Hematopoietic multipotent progenitor cell treated with erythropoietin and hydrocortisone succinate and interleukin-3 and kit ligand, for 6 days (in vitro differentiated cells): ENCODE data around the gene LSM10.
A peak's percentile ranks its signal among the peaks of the same experiment; 100 is the strongest.

Experiments used
- DNase-seq: peaks from one replicate; pipeline ENCODE4 v3.0.0-alpha.2; 2015

The LSM10 gene

DNA sequence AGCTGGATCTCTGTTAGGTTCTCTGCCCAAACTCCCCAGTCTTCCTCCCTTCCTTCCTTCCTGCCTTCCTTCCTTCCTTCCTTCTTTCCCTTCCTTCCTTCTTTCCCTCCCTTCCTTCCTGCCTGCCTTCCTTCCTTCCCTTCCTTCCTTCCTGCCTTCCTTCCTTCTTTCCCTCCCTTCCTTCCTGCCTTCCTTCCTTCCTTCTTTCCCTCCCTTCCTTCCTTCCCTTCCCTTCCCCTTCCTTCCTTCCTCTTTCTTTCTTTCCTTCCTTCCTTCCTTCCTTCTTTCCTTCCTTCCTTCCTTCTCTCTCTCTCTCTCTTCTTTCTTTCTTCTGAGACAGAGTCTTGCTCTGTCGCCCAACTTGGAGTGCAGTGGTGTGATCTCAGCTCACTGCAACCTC is 8.7 kb upstream of the LSM10 start:
- DNase-seq, result no peak

DNA sequence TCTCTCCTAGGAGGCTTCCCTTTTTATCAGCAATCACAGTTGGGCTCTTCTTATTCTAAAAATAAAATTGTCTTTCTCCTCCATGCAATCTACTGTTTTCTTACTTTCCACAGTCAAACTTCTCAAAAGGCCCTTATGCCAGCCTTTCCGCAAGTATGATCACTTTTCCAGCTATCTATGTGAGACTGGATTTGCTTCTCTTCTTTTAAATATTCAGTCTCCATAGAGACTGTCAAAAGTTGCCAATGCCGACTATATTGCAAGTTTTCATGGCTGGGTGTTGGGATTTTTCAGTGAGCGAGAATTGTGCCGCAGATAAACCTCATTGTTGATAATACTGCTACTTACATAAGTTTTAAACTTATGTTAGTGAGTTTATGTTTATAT is 4.8 kb upstream of the LSM10 start:
- DNase-seq, result no peak

DNA sequence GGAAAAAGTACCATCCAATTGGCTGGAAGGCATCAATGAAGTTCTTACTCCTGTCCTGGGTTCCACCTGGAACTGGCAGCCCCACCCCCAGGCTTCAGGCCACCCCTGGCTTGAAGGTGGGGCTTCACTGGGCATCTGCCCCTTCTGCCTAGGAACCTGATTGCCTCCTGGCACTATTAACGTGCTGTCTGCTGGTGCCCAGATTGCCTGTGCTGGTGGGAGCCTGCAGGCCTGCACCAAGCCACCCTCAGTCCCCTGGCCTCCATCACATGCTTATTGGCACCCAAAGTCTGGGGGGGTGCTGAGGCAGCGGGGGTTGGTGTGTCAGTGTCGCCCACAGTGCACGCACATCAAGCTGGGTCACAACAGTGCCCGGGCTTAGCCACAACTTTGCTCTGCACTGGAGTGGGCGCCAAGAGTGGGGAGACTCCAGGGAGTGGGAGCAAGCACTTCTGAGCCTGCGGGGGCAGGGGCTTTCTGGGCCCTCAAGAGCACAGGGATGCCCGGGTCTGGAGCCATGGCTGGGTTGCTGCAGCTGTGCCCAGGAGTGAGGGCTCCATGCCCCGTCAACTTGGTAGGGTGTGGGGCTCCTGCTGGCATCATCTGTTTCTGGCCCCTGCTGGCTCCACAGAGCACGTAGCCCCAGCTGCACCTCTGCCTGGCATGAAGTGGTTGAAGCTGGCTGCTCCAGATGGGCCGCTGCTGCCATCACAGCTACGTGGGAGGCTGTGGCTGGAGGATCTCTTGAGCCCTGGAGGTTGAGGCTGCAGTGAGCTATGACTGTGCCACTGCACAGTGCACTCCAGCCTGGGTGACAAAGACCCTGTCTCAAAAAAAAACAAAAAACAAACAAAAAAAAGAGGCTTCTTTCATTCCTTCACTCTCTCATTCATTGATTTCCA is 4.1 kb upstream of the LSM10 start:
- no peak for DNase-seq

DNA sequence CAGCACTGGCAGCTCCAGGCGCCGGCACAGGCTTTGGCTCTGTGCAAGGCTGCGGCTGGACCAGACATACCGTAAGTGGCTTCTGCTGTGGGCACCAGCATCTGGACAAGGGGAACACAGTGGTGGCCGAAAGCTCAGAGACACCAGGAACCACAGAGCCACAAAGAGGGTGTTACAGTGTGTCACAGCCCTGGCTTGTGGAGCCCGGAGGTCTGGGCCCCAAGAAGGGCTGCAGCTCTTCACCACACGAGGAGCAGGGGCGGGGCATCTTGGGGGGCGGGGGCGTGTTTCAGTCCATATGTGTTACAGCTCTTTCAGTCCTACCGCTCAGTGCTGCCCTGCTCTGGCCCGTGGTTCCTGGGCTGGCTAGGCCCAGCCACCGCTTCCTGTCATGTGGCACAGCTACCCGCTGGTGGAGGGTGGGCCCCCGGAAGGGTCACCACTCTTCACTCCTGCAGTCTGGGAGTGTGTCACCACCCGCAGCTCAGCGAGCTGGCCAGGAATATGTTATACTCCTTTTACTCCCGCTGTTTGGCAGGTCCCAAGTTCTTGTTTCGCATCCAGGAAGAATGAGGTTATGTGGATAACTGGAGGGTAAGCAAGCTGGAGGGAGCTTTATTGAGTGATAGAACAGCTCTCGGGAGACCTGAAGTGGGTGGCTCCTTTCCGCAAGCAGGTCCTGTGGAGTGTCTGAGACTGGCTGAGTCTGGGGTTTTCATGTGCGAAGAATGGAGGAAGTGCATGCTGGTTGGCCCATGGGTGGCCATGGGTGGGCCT is 3.3 kb upstream of the LSM10 start:
- DNase-seq, result peak; percentile 96

DNA sequence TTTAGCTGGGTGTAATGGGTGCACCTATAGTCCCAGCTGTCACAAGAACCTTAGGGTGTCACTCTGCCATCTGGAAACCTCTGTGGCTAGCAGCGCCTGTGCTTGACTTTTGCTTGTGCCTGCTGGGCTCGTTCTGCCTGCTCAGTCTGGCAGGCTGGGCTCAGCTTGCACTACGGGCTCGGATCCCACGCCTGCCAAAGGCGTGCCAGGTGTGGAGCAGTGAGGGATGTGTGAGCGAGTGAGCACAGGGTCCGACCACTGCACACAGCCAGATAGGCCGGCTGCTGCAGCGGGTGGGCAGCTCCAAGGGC is 2.8 kb upstream of the LSM10 start:
- DNase-seq, result no peak

DNA sequence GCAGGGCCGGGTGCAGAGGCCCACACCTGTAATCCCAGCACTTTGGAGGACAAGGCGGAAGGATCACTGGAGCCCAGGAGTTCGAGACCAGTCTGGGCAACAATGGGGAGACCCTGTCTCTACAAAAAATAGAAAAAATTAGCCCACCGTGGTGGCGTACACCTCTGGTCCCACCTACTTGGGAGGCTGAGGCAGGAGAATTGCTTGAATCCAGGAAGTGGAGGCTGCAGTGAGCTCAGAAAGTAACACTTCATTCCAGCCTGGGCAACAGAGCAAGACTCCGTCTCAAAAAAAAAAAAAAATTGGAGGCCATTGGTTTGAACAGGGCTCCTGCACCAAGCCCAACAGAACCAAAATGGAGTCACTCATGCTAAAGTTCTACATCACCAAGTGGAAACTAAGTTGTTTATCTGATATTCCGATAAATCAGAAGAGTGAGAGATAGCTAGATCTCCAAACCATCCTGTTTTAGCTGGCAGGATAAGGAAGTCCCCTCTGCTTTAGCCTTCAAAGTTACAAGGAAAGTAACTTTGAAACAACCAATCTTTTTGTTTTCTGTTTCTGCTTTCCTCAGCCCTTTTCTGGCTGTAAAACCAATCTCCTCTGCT is 766 bp upstream of the LSM10 start:
- no peak for DNase-seq

DNA sequence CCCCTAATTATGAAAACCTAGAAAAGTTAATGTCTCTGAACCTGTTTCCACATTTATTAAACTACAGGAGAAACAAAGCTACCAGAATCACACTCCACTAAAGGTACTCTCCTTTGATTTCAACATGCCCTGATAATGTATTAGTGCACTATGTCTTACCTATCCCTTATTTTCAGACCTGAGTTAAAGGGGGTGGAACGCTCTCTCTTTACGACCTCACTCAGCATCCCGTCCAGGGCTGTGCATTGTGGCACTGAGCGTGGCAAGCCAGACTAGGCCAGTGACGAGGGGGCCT is 678 bp downstream of the LSM10 start:
- no peak for DNase-seq

DNA sequence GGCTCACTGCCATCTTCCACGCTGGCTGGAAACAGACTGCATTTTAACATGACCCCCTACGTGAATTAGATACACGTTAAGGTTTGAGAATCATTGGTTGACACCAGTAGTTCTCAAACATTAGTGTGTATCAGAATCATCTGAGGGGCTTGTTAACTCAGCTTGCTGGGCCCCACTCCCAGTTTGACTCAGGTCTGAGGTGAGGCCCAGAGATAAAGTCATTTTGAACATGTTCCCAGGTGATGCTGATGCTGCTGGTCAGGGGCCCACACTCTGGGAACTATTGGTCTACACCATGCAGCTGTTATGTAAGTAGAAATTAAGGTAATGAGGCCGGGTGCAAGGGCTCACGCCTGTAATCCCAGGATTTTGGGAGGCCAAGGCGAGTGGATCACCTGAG is 1.3 kb downstream of the LSM10 start:
- no peak for DNase-seq

DNA sequence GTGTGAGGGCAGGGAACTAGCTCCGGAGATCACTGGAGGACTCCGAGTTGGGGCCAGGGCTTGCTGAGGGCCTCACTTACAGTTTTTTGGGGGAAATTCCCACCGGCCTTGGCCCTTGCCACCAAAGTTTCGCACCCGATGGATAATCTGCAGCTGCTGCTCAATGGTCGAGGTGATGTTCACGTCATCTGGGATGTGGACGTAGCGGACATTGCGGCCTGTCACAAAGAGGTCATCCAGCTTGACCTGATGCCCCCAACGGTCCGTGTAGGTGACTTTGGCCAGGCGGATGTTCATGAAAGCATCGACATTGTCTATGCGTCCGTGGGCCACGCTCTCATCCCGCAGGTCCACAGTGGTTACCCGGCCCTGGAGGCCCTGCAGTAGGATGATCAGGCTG is 4.0 kb downstream of the LSM10 start:
- no peak for DNase-seq

DNA sequence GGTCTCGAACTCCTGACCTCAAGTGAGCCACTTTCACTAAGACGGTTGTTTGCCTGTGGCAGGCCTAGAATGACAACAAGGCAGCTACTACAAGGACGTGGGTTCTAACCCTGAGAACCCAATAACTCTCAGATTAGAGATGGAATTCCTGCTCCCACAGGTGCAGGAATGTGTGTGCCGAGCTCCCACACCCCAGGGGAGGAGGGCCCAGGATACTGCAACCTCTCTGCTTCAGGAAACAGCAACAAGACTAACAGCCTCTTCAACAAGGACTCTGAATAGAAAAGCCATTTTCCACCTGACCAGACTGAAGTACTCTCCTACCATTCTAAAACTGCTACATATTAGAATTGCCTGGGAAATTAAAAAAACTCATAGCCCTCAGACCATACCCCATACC is 4.9 kb downstream of the LSM10 start:
- no peak for DNase-seq

DNA sequence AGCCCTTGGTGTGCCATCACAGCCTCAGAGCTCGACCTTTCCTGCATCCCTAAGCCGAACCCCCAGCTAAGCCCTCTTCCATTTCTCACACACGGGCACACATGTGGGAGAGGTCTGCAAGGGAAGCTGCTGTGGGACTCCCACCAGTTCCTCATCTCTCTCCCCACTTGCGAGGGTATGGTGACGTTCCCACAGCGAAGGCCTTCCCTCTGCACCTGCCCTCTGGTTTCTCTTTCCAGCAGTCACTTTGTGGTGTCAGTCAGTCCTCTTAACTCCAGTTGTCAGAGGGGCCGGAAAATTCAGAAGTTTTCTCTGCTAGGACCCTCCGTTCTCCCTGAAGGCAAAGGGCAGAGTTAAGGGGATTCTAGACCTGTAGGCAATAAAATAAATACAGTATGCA is 6.4 kb downstream of the LSM10 start:
- DNase-seq, result no peak

DNA sequence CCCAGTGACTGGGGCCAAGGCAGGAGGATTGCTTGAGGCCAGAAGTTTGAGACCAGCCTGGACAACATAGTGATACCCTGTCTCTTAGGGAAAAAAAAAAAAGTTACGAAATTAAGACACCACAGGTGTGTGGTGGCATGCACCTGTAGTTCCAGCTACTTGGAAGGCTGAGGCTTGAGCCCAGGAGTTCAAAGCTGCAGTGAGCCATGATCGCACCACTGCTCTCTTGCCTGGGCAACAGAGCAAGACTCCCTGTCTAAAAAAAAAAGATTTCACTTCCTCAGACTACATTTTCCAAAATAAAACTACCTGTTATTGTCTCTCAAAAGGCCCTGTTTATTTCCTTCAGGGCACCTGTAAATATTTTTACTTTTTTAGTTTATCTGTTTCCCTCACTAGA is 7.3 kb downstream of the LSM10 start:
- DNase-seq, result no peak

DNA sequence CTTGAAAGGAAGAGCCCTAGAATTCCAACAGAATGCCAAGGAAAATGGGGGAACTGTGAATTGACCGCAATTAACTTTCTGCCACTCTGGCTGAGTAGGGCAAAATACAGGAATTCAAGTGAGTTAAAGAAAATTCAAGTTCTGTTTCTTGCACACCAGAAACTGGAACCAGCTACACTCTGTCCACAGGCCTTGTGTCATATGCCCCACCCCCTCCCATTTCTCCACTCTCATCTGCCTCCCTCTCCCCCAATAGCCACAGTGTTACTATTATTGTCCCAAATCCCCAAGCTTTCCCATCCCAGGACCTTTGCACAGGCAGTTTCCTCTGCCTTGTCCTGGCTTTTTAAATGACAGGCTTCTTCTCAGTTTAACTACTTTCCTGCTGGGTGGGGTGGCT is 7.7 kb downstream of the LSM10 start:
- no peak for DNase-seq

DNA sequence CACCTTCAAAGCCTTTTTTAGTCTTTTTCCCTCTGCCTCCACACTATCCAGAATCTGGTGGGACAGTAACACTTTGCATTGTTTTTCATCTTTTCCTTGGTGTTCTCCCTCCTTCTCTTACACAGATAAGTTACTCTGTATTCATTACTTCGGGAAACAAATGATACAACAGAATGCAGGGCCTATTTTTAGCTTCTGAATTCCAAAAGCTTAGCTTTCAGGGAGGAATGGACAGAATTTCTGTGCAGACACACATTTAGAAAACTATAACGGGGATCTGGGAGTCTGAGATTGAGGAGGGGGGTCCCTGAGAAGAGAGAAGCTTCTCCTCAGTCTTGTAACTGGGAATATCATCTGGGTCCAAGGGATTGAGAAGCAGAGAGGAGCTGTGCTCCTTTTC is 8.4 kb downstream of the LSM10 start:
- no peak for DNase-seq

DNA sequence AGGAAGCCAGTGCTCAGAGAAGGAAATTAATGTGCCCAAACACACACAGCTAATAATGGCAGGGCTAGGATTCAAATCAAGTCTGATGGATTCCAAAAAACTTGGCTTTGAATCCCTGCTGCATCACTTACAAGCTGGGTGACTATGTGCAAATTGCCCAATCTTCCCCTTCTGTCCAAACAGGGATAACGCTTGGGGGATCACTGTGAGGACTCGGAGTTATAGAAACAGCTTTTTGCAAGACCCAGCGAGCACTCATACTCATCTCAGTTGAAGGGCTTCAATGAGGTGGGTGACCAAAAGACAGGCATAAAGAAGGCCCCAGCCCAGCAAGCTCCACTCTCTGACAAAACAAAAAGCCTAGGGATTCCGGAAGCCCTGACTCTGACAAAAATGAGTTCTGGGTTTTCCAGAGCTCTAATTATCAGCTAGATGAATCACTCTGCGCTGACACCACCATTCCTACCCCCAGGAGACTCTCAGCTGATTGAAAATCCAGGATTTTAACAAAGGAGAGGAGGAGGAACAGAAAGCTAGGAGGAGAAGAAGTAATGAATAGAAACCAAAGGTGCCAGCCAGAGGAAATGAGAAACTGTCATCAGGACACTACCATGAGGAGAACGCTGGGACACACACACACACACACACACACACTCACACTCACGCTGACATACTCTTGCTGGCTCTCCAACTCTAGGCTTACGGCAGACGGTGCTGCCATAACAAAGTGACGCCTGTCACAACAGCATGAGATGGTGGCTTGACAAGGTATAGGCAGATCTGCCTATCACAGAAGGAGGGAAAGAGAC is 10.4 kb downstream of the LSM10 start:
- no peak for DNase-seq

DNA sequence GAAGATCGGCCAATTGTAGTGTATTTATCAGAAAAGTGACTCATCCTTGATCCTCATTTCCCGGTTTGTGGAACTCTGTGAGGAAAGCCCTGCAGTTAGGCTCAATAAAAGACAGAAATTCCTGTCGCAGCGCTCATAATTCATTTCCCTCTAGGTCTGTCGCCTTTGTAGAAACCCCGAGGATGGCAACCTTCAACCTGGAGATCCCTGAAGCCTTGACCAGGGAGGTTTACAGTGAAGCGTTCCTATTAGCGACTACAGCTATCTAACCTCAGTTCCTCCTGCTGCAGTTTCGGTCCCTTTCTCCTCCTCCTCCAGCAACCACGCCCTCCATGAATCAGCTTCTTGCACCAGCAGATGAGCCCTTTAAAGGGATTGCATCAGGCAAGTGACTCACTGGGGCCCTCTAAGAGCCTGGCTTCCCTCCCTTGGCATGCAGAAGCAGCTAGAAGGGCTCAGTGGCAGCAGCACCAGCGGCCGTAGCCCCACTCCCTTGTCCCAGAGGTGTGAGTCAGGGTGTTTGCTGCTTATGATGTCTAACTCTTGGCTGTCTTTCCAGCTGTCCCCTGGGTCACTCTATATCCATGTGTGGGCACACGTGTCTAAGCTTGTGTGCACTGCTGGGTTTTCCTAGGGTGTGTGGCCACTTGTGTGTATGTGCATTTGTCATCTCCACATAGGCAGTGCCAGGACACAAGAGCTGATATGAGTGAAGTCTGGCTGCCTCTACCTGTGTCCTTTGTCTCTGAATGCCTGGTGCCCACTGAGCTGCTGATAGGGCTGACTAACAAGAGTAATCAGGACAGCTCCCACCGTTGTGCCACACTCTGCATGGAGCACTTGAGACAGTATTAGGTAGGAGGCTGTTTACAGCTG is 11.2 kb downstream of the LSM10 start:
- DNase-seq, result peak; percentile 99

DNA sequence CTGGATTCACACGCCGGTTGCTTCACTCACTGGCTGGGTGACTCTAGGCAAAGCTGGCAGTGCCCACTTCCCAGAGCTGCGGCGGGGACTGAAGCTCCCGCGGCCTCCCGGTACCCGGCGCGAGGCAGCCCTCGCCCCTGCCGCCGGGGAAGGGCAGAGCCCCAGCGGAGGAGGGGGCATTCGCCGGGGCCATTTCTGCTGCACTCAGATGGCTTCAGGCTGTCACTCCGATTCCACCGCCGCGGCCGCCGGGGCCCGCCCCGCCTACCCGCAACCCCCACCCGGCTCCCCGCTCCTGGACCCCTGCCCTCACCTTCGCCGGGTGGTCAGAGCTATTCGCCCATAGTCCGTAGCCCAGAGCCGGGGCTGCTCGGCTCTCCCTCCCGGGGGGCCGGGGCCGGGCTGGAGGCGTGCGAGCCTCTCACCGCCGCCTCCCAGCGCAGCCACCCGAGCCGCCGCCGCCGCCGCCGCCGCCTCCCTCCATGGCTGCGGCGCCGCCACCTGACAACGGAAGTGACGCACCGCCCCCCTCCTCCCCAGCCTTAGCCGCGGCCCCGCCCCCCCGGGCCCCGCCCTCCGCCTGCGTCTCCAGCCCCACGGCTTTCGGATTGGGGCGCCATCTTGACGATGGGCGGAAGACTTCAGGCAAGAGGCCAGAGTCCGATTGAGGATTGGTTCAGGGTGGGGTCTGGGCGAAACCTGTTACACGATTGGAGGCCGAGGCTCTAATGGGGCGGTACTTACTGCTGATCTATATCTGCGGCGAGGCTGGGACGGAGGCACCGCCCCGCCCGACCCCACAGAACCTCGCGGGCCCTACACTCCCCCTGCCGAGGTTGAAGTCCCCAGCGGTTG is 12.1 kb downstream of the LSM10 start, which contains the start of gene STK40:
Gene STK40 (minus strand): TSS at position 515 of the 855 bp plus-strand sequence. CDS start 24,592 bp downstream, outside the sequence.
- DNase-seq, result peak; percentile 100

DNA sequence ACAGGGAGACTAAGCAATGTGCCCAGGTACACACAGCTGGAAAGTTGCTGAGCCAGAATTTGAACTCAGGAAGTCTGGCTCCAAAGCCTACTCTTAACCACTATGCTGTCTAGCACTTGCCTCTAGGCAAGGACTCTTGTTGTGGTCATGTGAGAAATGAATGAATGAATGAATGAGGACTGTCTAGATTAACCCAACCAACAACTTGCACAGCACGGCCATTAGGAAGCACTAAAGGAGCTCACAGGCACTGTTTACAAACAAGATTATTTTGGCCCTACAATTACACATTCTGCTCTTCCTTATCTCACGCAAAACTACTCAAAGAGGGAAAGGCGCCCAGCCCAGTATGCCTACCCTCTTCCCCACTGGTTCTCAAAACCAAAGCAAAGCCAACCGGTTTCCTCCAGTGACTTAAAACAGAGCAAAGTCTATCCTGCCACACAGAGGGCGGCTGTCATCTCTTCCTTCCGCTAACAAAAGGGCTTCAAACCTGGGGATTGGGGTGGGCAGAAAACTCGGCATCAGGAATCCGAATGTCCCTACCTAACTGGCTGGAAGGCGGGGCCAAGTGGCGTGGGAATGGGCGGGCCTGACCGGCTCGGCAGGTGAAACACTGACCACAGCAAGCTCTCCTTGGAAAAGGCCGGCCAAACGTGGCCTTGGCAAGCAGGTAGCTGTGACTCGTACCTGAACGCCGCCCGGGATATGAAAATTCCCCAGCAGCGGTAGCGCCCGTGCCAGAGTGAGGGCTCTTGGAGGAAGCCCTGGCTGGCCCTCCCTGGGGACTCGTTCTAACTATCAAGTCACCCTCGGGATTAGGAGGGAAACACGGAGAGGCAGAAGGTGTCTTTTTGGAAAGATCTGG is 12.9 kb downstream of the LSM10 start:
- DNase-seq, result peak; percentile 75

DNA sequence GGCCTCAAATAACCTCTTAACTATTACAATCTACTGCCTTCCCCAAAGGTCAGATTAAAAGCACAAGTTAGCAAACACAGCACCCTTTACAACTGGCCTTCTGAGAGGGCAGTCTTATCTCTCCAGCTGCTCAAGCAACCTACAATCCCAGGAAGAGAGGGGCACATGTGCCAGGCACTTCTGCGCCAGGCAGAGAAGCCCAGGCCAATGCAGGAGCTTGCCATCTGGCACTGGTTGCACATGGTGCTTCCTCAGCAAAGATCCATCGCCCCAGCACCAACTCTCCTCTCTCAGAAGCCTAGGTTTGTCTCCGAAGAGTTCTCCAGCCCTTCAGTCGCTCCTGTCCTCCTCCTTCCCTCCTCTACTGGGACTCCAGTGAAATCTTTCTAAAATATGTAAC is 14.5 kb downstream of the LSM10 start:
- no peak for DNase-seq

DNA sequence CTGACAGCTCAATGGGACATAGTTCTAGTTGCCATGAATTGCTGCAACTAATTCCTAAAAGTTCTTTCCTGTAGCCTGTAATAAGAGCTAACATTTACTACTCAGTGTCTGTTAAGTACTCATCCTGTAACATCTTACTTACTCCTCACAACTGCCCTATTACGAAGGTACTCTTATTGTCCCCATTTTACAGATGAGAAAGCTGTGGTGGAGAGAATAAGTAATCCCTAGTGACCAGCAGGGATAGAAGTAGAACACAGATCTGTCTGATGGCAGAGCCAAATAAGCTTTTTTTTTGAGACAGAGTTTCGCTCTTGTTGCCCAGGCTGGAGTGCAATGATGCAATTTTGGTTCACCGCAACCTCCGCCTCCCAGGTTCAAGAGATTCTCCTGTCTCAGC is 15.0 kb downstream of the LSM10 start:
- DNase-seq, result no peak
